GM12878 (cell line): ENCODE measurements around the gene BCAS4. TPM values are rescaled to one million over a fixed set of nuclear protein-coding genes. Genes with fewer than 3 reads are reported as not detected.

Experiments used
- ASH2L ChIP-seq: fragments of 300-600, 200-600 bp; sonication (generic); IDR thresholded peaks from 2 replicates; pipeline ENCODE4 v1.6.1; 2017; ENCODE audit warnings: low read depth, mild to moderate bottlenecking, borderline replicate concordance
- BCL11A ChIP-seq: IDR thresholded peaks from 2 replicates; pipeline ENCODE4 v1.6.1; 2011; ENCODE audit warnings: low read depth, low read length
- BMI1 ChIP-seq: fragments of 450-650 bp; IDR thresholded peaks from 2 replicates; pipeline ENCODE4 v1.6.1; 2016; ENCODE audit warnings: mild to moderate bottlenecking, moderate library complexity, borderline replicate concordance
- CBFB ChIP-seq: IDR thresholded peaks from 2 replicates; pipeline ENCODE4 v1.6.1; 2016; ENCODE audit warnings: antibody characterized with exemption, low read depth
- CBX3 ChIP-seq: fragments of 200-600 bp; sonication (generic); IDR thresholded peaks from 2 replicates; pipeline ENCODE4 v1.6.1; 2016; ENCODE audit warnings: low read depth, borderline replicate concordance
- EED ChIP-seq: sonication (generic); IDR thresholded peaks from 2 replicates; pipeline ENCODE4 v1.6.1; 2016; ENCODE audit warnings: antibody characterized with exemption, low read depth
- FOXK2 ChIP-seq: fragments of 450-650 bp; IDR thresholded peaks from 2 replicates; pipeline ENCODE4 v1.6.1; 2017; ENCODE audit warnings: mild to moderate bottlenecking, moderate library complexity
- IKZF1 ChIP-seq: fragments of 450-650 bp; conservative IDR thresholded peaks from 2 replicates; pipeline ENCODE4 v1.6.1; 2017; ENCODE audit warnings: antibody characterized with exemption, mild to moderate bottlenecking
- IKZF2 ChIP-seq, 2 experiments: fragments of 450-650 bp; IDR thresholded peaks; 2 replicates each; pipeline ENCODE4 v1.6.1; 2017; ENCODE audit warnings: mild to moderate bottlenecking in 2 of 2, moderate library complexity in 2 of 2
- KAT2A ChIP-seq: conservative IDR thresholded peaks from 2 replicates; pipeline ENCODE4 v1.6.1; 2011; ENCODE audit warnings: low read depth, low read length; ENCODE audit not compliant: control insufficient read depth
- KDM1A ChIP-seq: fragments of 200-600 bp; sonication (generic); IDR thresholded peaks from 2 replicates; pipeline ENCODE4 v1.6.1; 2016; ENCODE audit warnings: borderline replicate concordance
- MYC ChIP-seq: IDR thresholded peaks from 2 replicates; pipeline ENCODE4 v1.6.1; 2011; ENCODE audit warnings: mild to moderate bottlenecking, low read length, moderate library complexity, inconsistent platforms; ENCODE audit not compliant: insufficient read depth, insufficient replicate concordance, insufficient read length, severe bottlenecking
- NR2C1 ChIP-seq: fragments of 450-650 bp; IDR thresholded peaks from 2 replicates; pipeline ENCODE4 v1.6.1; 2017; ENCODE audit warnings: antibody characterized with exemption, mild to moderate bottlenecking, moderate library complexity
- NR2F1 ChIP-seq: fragments of 450-650 bp; conservative IDR thresholded peaks from 2 replicates; pipeline ENCODE4 v1.6.1; 2017; ENCODE audit warnings: mild to moderate bottlenecking
- POU2F2 ChIP-seq: IDR thresholded peaks from 3 replicates; pipeline ENCODE4 v1.6.1; 2011; ENCODE audit warnings: low read depth, mild to moderate bottlenecking, low read length, borderline replicate concordance
- PRDM15 ChIP-seq: fragments of 450-650 bp; formaldehyde crosslinking; IDR thresholded peaks from 2 replicates; pipeline ENCODE4 v1.4.0; 2020; ENCODE audit warnings: mild to moderate bottlenecking, moderate library complexity
- RAD21 ChIP-seq: IDR thresholded peaks from 2 replicates; pipeline ENCODE4 v1.6.1; 2011; ENCODE audit warnings: mild to moderate bottlenecking, low read depth, low read length, moderate library complexity; ENCODE audit not compliant: insufficient read depth
- RCOR1 ChIP-seq: conservative IDR thresholded peaks from 2 replicates; pipeline ENCODE4 v1.6.1; 2012; ENCODE audit warnings: low read depth, low read length, improper control_type of control experiment
- TAF1 ChIP-seq: IDR thresholded peaks from 2 replicates; pipeline ENCODE4 v1.6.1; 2011; ENCODE audit warnings: mild to moderate bottlenecking, low read depth, low read length, borderline replicate concordance
- TARDBP ChIP-seq: IDR thresholded peaks from 2 replicates; pipeline ENCODE4 v1.6.1; 2016; ENCODE audit warnings: borderline replicate concordance
- WRNIP1 ChIP-seq: IDR thresholded peaks from 2 replicates; pipeline ENCODE4 v1.6.1; 2011; ENCODE audit warnings: low read depth, low read length, improper control_type of control experiment, borderline replicate concordance
- ZNF217 ChIP-seq: fragments of 450-650 bp; IDR thresholded peaks from 2 replicates; pipeline ENCODE4 v1.6.1; 2017; ENCODE audit warnings: antibody characterized with exemption, mild to moderate bottlenecking
- ZNF24 ChIP-seq: fragments of 450-650 bp; IDR thresholded peaks from 2 replicates; pipeline ENCODE4 v1.6.1; 2017; ENCODE audit warnings: antibody characterized with exemption, mild to moderate bottlenecking
- polyA plus RNA-seq, 11 experiments: library from polyadenylated mRNA; depleted of rRNA in 4 of 11; unstranded in 6 of 11; stranded (reverse) in 5 of 11; fragments of >200 nt; fragmentation: Nextera tagmentation in 4 of 11; fragmentation: Illumina TruSeq in 1 of 11; extraction: Ambion mirVana in 4 of 11; extraction: Trizol in 1 of 11; gene quantifications; 1 replicate in 1 of 11; 2 replicates in 10 of 11; pipeline versions ENCODE4 v1.2.1 to v1.2.3, GENCODE V29; 2011 to 2016; ENCODE audit warnings: inconsistent platforms in 2 of 11, missing spikeins in 2 of 11, low read depth in 1 of 11
- total RNA-seq, 4 experiments: library from RNA; depleted of rRNA in 3 of 4; stranded (reverse); fragments of >200 nt in 3 of 4; fragmentation: Illumina TruSeq in 1 of 4; extraction: Trizol in 1 of 4; gene quantifications; 2 replicates each; pipeline versions ENCODE4 v1.2.1 to v1.2.3, GENCODE V29; 2013 to 2021
- TF ChIP-seq, protein P1 (sequence below): fragments of 450-650 bp; conservative IDR thresholded peaks from 2 replicates; pipeline ENCODE4 v1.6.1; 2017; ENCODE audit warnings: mild to moderate bottlenecking, moderate library complexity
- TF ChIP-seq, protein P2 (sequence below): fragments of 150-350 bp; IDR thresholded peaks from 2 replicates; pipeline ENCODE4 v1.6.1; 2016; ENCODE audit warnings: low read depth, low read length

BCAS4 gene
- total and polyA plus RNA-seq, 10 of the 15 experiments (the other 5 are each of a cell fraction or from before 2014, with no cell fraction given), result 14.8 to 214 (median 65.3) TPM

- TF ChIP-seq, protein P1, sequence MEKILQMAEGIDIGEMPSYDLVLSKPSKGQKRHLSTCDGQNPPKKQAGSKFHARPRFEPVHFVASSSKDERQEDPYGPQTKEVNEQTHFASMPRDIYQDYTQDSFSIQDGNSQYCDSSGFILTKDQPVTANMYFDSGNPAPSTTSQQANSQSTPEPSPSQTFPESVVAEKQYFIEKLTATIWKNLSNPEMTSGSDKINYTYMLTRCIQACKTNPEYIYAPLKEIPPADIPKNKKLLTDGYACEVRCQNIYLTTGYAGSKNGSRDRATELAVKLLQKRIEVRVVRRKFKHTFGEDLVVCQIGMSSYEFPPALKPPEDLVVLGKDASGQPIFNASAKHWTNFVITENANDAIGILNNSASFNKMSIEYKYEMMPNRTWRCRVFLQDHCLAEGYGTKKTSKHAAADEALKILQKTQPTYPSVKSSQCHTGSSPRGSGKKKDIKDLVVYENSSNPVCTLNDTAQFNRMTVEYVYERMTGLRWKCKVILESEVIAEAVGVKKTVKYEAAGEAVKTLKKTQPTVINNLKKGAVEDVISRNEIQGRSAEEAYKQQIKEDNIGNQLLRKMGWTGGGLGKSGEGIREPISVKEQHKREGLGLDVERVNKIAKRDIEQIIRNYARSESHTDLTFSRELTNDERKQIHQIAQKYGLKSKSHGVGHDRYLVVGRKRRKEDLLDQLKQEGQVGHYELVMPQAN, result 0 out of 2 replicates have a peak, but pooled peaks have one; percentile 10
- TF ChIP-seq MYC (no peak), IKZF2 (IDR thresholded peaks at IDR 0.05) (peak; percentile 62 to 74), TAF1 (no peak), RAD21 (no peak), KDM1A (0 out of 2 replicates have a peak, but pooled peaks have one; percentile 25), CBX3 (no peak), PRDM15 (CRISPR knock-in tag) (no peak), RCOR1 (no peak), FOXK2 (0 out of 2 replicates have a peak, but pooled peaks have one; percentile 17), TARDBP (no peak), NR2F1 (no peak), BMI1 (no peak), EED (peak; percentile 74), POU2F2 (no peak), ZNF24 (no peak), ZNF217 (peak; percentile 88; the same call in 1 of the 2 replicates), CBFB (0 out of 2 replicates have a peak, but pooled peaks have one; percentile 23), IKZF1 (peak; percentile 64), BCL11A (peak; percentile 60; the same call in 1 of the 2 replicates), ASH2L (no peak), KAT2A (no peak), NR2C1 (no peak), WRNIP1 (no peak)
- TF ChIP-seq, protein P2, sequence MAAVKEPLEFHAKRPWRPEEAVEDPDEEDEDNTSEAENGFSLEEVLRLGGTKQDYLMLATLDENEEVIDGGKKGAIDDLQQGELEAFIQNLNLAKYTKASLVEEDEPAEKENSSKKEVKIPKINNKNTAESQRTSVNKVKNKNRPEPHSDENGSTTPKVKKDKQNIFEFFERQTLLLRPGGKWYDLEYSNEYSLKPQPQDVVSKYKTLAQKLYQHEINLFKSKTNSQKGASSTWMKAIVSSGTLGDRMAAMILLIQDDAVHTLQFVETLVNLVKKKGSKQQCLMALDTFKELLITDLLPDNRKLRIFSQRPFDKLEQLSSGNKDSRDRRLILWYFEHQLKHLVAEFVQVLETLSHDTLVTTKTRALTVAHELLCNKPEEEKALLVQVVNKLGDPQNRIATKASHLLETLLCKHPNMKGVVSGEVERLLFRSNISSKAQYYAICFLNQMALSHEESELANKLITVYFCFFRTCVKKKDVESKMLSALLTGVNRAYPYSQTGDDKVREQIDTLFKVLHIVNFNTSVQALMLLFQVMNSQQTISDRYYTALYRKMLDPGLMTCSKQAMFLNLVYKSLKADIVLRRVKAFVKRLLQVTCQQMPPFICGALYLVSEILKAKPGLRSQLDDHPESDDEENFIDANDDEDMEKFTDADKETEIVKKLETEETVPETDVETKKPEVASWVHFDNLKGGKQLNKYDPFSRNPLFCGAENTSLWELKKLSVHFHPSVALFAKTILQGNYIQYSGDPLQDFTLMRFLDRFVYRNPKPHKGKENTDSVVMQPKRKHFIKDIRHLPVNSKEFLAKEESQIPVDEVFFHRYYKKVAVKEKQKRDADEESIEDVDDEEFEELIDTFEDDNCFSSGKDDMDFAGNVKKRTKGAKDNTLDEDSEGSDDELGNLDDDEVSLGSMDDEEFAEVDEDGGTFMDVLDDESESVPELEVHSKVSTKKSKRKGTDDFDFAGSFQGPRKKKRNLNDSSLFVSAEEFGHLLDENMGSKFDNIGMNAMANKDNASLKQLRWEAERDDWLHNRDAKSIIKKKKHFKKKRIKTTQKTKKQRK, result no peak
Observed at GRCh38 chr20:50810842-50811241, 16.0 kb downstream of the BCAS4 start (continued).
